Measurements from ENCODE around the gene ZNF488. TPM values are rescaled to one million over a fixed set of nuclear protein-coding genes. Genes with fewer than 3 reads are reported as not detected.

Gene ZNF488
- total RNA-seq, 1 donor from 2014 or later = not detected

- H3K4me1 Mint-ChIP-seq (ENCODE audit: low read depth) = no peaks in the 10 kb centered on the region
- H3K27me3 Mint-ChIP-seq (ENCODE audit: insufficient read depth) = peaks cover 5% of the 10 kb centered on the region
- H3K9me3 Mint-ChIP-seq = no peaks in the 10 kb centered on the region
- H3K4me3 Mint-ChIP-seq = no peak overlapping the region
- no peaks in the 10 kb centered on the region for H3K36me3 Mint-ChIP-seq (ENCODE audit: low read depth)
- intact Hi-C loops (cut with micrococcal nuclease) = no loop called here
- no peak for DNase-seq (ENCODE audit: low spot score)
- no peak overlapping the region for H3K27ac Mint-ChIP-seq
These were observed 53.3 kb downstream of the ZNF488 start for GRCh38 chr10:47330804-47331203.

GRCh38 chr10:47330366-47330765, 53.7 kb downstream of the ZNF488 start:
- Mint-ChIP-seq H3K36me3 (ENCODE audit: low read depth) (no peaks in the 10 kb centered on the region), H3K27me3 (ENCODE audit: insufficient read depth) (peaks cover 5% of the 10 kb centered on the region), H3K9me3 (no peaks in the 10 kb centered on the region), H3K27ac (no peak overlapping the region), H3K4me3 (no peak overlapping the region), H3K4me1 (ENCODE audit: low read depth) (no peaks in the 10 kb centered on the region)
- intact Hi-C loops (cut with micrococcal nuclease) = no loop called here
- no peak for DNase-seq (ENCODE audit: low spot score)

- no peak for DNase-seq (ENCODE audit: low spot score)
- Mint-ChIP-seq H3K9me3 (no peaks in the 10 kb centered on the region), H3K4me1 (ENCODE audit: low read depth) (no peaks in the 10 kb centered on the region), H3K36me3 (ENCODE audit: low read depth) (no peaks in the 10 kb centered on the region), H3K27ac (no peak overlapping the region), H3K4me3 (no peak overlapping the region), H3K27me3 (ENCODE audit: insufficient read depth) (peaks cover 5% of the 10 kb centered on the region)
- intact Hi-C loops (cut with micrococcal nuclease) = no loop called here
These were observed 54.2 kb downstream of the ZNF488 start for GRCh38 chr10:47329855-47330254.

- no peaks in the 10 kb centered on the region for H3K27me3 Mint-ChIP-seq (ENCODE audit: insufficient read depth)
- no peak for DNase-seq (ENCODE audit: low spot score)
- no peak overlapping the region for H3K4me3 Mint-ChIP-seq
- no peaks in the 10 kb centered on the region for H3K4me1 Mint-ChIP-seq (ENCODE audit: low read depth)
- intact Hi-C loops (cut with micrococcal nuclease) = no loop called here
- no peaks in the 10 kb centered on the region for H3K9me3 Mint-ChIP-seq
- no peak overlapping the region for H3K27ac Mint-ChIP-seq
- H3K36me3 Mint-ChIP-seq (ENCODE audit: low read depth) = no peaks in the 10 kb centered on the region
These were observed 57.2 kb downstream of the ZNF488 start for GRCh38 chr10:47326927-47327330.

GRCh38 chr10:47326306-47326926, 57.7 kb downstream of the ZNF488 start:
- H3K4me3 Mint-ChIP-seq = no peak overlapping the region
- intact Hi-C loops (cut with micrococcal nuclease) = no loop called here
- no peaks in the 10 kb centered on the region for H3K36me3 Mint-ChIP-seq (ENCODE audit: low read depth)
- H3K9me3 Mint-ChIP-seq = no peaks in the 10 kb centered on the region
- H3K4me1 Mint-ChIP-seq (ENCODE audit: low read depth) = no peaks in the 10 kb centered on the region
- no peak for DNase-seq (ENCODE audit: low spot score)
- H3K27ac Mint-ChIP-seq = no peak overlapping the region
- no peaks in the 10 kb centered on the region for H3K27me3 Mint-ChIP-seq (ENCODE audit: insufficient read depth)

DNA sequence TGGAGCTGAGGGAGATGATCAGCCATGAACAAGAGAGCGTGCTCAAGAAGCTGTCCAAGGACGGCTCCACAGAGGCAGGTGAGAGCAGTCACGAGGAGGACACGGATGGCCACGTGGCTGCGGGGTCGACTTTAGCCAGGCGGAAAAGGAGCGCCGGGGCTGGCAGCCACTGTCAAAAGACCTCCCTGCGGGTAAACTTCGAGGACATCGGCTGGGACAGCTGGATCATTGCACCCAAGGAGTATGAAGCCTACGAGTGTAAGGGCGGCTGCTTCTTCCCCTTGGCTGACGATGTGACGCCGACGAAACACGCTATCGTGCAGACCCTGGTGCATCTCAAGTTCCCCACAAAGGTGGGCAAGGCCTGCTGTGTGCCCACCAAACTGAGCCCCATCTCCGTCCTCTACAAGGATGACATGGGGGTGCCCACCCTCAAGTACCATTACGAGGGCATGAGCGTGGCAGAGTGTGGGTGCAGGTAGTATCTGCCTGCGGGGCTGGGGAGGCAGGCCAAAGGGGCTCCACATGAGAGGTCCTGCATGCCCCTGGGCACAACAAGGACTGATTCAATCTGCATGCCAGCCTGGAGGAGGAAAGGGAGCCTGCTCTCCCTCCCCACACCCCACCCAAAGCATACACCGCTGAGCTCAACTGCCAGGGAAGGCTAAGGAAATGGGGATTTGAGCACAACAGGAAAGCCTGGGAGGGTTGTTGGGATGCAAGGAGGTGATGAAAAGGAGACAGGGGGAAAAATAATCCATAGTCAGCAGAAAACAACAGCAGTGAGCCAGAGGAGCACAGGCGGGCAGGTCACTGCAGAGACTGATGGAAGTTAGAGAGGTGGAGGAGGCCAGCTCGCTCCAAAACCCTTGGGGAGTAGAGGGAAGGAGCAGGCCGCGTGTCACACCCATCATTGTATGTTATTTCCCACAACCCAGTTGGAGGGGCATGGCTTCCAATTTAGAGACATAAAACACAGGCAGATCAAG, 58.5 kb downstream of the ZNF488 start:
- Mint-ChIP-seq H3K4me1 (ENCODE audit: low read depth) (no peaks in the 10 kb centered on the region), H3K27me3 (ENCODE audit: insufficient read depth) (no peaks in the 10 kb centered on the region), H3K36me3 (ENCODE audit: low read depth) (no peaks in the 10 kb centered on the region), H3K9me3 (no peaks in the 10 kb centered on the region), H3K4me3 (no peak overlapping the region), H3K27ac (no peak overlapping the region)
- intact Hi-C loops (cut with micrococcal nuclease) = no loop called here
- no peak for DNase-seq (ENCODE audit: low spot score)

DNA sequence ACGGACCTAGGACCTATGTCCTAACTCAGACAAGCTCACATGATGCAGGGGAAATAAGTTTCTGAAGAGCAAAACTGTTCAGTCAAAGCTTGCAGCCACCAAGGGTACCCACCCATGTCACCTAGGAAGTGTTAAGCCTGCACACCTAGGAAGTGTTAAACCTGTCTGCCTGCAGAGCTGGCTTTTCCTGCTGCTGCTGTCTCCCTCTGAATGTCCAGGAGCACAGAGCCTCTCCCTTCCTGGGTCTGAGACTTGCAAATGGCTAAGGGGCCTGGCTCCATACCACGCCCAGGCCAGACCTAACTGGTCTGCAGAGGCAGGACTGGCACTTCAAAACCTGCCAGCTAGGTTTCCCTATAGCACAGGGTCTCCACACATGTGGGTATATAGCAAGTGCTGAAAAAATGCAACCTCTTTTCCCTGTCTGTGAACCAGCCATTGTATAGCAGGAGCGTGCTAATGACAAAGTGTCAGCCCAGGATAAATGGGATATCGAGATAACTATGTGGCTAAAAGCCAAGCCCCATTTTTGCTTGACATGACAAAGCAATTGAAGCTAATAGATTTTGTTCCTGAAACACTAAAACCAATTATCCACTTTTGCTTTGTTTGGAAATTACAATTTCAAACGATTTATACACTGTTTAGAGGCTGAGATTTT, 60.3 kb downstream of the ZNF488 start:
- Mint-ChIP-seq H3K4me3 (no peak overlapping the region), H3K27me3 (ENCODE audit: insufficient read depth) (no peaks in the 10 kb centered on the region), H3K4me1 (ENCODE audit: low read depth) (no peaks in the 10 kb centered on the region), H3K27ac (no peak overlapping the region), H3K36me3 (ENCODE audit: low read depth) (no peaks in the 10 kb centered on the region), H3K9me3 (no peaks in the 10 kb centered on the region)
- no peak for DNase-seq (ENCODE audit: low spot score)
- intact Hi-C loops (cut with micrococcal nuclease) = no loop called here

DNA sequence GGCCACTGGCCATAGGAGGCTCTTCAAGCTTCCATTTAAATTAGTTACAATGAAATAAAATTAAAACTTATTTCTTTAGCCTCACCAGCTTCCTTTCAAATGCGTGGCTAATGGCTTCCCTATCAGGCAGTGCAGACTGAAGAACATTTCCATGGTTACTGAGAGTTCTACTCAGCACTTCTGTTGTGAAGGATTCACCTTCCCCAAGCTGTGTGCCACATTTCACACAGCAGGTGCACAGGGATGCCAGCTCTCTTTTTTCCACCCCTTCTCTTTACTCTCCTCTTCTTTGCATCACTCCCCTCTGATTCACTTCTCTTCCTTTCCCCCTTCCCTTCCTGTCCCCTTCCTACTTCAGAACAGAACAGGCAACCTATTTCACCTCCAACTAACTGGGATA, 61.0 kb downstream of the ZNF488 start:
- no peaks in the 10 kb centered on the region for H3K36me3 Mint-ChIP-seq (ENCODE audit: low read depth)
- DNase-seq (ENCODE audit: low spot score) = no peak
- no peaks in the 10 kb centered on the region for H3K4me1 Mint-ChIP-seq (ENCODE audit: low read depth)
- intact Hi-C loops (cut with micrococcal nuclease) = no loop called here
- no peaks in the 10 kb centered on the region for H3K9me3 Mint-ChIP-seq
- H3K4me3 Mint-ChIP-seq = no peak overlapping the region
- no peaks in the 10 kb centered on the region for H3K27me3 Mint-ChIP-seq (ENCODE audit: insufficient read depth)
- H3K27ac Mint-ChIP-seq = no peak overlapping the region

DNA sequence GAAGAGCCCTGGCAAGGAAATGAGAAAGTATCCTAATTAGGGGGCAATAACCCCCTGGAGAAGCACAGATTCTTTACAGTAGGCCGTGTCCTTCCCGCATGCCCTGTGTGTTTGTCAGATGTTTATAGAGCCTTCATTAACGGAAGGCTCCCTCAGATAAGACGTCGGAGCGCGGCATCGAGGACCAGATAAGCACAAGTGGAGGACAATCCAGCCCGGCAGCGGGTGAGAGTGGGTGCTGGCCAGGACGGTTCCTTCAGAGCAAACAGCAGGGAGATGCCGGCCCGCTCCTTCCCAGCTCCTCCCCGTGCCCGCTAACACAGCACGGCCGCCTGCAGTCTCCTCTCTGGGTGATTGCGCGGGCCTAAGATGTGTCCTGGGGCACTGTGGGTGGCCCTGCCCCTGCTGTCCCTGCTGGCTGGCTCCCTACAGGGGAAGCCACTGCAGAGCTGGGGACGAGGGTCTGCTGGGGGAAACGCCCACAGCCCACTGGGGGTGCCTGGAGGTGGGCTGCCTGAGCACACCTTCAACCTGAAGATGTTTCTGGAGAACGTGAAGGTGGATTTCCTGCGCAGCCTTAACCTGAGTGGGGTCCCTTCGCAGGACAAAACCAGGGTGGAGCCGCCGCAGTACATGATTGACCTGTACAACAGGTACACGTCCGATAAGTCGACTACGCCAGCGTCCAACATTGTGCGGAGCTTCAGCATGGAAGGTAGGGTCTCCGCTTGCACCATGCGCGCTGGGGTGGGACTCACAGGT, 61.6 kb downstream of the ZNF488 start, which contains the start of gene GDF2:
GDF2 (plus strand) TSS at position 155 of the 762 bp plus-strand sequence; CDS start at position 370, 215 bp downstream.
- Mint-ChIP-seq H3K4me3 (no peak within 1 kb of the TSS), H3K9me3 (no peaks in the 10 kb centered on the region), H3K4me1 (ENCODE audit: low read depth) (no peaks in the 10 kb centered on the region), H3K27me3 (ENCODE audit: insufficient read depth) (no peaks in the 10 kb centered on the region), H3K36me3 (ENCODE audit: low read depth) (no peaks in the 10 kb centered on the region), H3K27ac (no peak within 1 kb of the TSS)
- DNase-seq (ENCODE audit: low spot score) = no peak
- intact Hi-C loops (cut with micrococcal nuclease) = no loop called here

- no peaks in the 10 kb centered on the region for H3K27me3 Mint-ChIP-seq (ENCODE audit: insufficient read depth)
- H3K4me3 Mint-ChIP-seq = no peak overlapping the region
- no peaks in the 10 kb centered on the region for H3K4me1 Mint-ChIP-seq (ENCODE audit: low read depth)
- no peaks in the 10 kb centered on the region for H3K36me3 Mint-ChIP-seq (ENCODE audit: low read depth)
- no peak for DNase-seq (ENCODE audit: low spot score)
- intact Hi-C loops (cut with micrococcal nuclease) = no loop called here
- no peak overlapping the region for H3K27ac Mint-ChIP-seq
- H3K9me3 Mint-ChIP-seq = no peaks in the 10 kb centered on the region
These were observed 62.4 kb downstream of the ZNF488 start for GRCh38 chr10:47321521-47322195.

DNA sequence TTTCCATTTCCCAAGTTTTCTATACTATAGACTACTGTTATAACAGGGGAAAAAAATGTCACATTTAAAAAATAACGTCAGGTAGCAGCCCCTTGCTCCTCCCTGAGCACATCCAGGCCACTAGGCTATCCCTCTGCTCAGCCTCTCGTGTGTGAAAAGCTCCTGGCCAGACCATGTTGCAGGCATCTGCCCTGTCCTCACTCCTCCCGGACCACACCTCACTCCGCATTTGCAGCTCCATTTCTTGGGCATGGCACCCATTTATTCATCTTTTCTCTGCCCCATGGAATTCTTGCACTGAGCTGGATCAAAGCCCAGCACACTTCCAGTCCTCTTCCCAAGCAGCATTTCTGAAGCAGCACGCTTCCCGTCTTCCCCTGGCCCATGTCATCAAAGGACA, 63.3 kb downstream of the ZNF488 start:
- intact Hi-C loops (cut with micrococcal nuclease) = no loop called here
- Mint-ChIP-seq H3K27ac (no peak overlapping the region), H3K4me3 (no peak overlapping the region), H3K27me3 (ENCODE audit: insufficient read depth) (peaks cover 2% of the 10 kb centered on the region), H3K9me3 (no peaks in the 10 kb centered on the region), H3K4me1 (ENCODE audit: low read depth) (no peaks in the 10 kb centered on the region), H3K36me3 (ENCODE audit: low read depth) (no peaks in the 10 kb centered on the region)
- DNase-seq (ENCODE audit: low spot score) = no peak

GRCh38 chr10:47319784-47320183, 64.3 kb downstream of the ZNF488 start:
- Mint-ChIP-seq H3K27me3 (ENCODE audit: insufficient read depth) (peaks cover 2% of the 10 kb centered on the region), H3K27ac (no peak overlapping the region), H3K36me3 (ENCODE audit: low read depth) (no peaks in the 10 kb centered on the region), H3K9me3 (no peaks in the 10 kb centered on the region), H3K4me1 (ENCODE audit: low read depth) (no peaks in the 10 kb centered on the region), H3K4me3 (no peak overlapping the region)
- no peak for DNase-seq (ENCODE audit: low spot score)
- intact Hi-C loops (cut with micrococcal nuclease) = no loop called here

All from activated T-helper 1 cell treated with anti-CD3 and anti-CD28 coated beads, Interleukin-12 subunit alpha, Interleukin-12 subunit beta, Interleukin-2, Interleukin-4 antibody, amounts not matched to agents 30 ng/mL and 10 ng/mL and 1 ng/mL, durations not matched to agents 14 hours and 24 hours and 36 hours (primary cell).